GM21825 (cell line): ENCODE measurements around the gene PLEKHG5.

Experiments
- ATAC-seq: cut with Tn5 transposase; IDR thresholded peaks from one replicate; pipeline ENCODE4 v1.9.1; 2021; ENCODE audit warnings: mild to moderate bottlenecking, moderate library complexity; ENCODE audit not compliant: unreplicated experiment

The PLEKHG5 gene

DNA sequence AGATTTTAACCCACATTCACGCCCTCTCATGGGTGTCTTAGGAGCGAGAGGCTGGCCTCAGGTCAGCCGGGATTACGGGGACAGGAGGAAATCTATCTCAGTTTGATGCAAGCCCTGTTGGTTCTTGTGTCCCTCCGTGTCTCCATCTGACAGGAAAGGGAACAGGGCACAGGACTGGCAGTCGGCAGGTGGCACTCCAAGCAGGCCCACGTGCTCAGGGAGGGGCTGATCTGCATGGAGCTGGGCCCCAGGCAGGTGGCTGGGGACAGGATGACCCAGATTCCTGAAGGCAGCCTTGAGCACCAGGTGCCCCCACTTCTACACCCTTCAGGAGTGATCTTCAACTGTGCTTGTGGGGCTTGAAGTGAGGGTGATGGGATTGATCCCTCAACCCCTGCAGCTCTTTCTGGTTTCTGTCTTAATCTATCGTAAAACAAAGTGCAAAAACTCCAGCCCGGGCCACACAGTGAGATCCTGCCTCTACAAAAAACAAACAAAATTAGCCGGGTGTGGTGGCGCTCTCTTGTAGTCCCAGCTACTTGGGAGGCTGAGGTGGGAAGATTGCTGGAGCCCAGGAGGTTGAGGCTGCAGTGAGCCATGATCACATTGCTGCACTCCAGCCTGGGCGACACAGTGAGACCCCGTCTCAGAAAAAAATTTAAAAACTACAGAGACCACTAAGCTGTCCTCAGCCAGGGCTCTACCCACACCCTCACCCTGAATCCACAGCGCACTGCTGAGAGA, 8.3 kb downstream of the PLEKHG5 start:
- no peak for ATAC-seq

DNA sequence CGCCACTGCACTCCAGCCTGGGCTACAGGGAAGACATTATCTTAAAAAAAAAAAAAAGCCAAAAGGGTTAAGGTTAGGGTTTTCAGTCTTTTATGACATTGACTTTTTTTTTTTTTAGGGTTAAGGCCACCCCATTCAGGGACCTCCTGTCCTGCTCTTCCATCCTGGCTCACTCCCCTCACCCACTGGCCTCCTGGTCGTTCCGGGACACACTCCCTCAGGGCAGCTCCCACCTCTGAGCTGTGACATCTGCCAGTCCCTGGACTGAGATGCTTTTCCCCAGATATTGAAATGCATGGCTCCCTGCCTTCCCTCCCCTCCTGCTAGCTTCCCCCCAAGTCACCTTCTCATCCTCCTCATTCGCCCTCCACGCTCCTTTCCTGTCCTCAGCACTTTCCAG, 9.6 kb downstream of the PLEKHG5 start:
- ATAC-seq, result no peak

DNA sequence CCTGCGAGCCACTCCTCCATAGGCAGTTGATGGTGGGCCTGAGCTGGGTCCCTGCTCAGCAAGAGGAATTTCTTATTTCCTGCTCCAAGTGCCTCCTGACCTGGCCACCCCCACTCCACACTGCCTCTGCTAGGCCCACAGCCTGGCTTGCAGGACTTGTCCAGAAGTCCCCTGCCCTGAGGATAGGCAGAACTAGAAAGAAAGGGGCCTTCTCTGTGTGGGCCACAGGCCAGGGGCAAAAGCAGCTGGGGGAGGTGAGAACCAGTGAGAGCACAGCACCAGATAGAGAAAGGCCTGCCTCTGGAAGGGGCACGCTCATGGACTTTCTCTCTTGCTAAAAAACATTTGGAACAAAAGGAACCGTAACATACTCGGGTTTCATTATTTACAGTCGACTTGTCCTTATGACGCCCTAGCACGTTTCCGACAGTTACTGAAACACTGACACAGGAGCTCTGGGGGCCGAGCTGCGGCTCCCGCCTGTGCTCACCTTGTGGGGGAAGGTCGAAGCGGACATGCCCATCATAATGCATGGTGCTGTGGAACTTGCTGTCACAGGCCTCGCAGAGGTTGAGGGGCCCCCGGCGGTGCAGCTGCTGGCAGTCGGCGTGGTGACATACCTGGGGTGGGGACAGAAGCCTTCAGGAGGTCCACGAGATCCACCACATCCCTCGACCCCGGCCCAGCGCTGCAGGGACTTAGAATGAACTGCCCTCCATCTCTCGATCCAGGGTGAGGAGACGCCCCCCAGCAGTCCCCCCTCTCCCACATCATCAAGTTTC, 14.2 kb downstream of the PLEKHG5 start:
- ATAC-seq, result no peak

DNA sequence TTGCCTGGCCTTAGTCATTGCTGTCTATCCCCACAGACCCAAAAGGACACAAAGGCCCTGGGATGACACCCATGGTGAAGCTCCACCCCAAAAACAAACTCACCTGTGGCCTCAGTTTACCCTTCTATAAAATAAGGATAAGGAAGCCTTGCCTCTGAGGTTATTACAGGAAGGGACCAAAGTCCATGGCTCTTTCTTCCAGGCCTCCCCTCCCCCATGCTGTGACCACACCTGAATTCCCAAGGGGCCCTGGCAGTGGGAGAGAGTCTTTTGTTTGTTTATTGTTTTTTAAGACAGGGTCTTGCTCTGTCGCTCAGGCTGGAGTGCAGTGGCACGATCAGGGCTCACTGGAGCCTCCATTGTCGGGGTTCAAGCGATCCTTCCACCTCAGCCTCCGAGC, 15.0 kb downstream of the PLEKHG5 start:
- ATAC-seq, result no peak

DNA sequence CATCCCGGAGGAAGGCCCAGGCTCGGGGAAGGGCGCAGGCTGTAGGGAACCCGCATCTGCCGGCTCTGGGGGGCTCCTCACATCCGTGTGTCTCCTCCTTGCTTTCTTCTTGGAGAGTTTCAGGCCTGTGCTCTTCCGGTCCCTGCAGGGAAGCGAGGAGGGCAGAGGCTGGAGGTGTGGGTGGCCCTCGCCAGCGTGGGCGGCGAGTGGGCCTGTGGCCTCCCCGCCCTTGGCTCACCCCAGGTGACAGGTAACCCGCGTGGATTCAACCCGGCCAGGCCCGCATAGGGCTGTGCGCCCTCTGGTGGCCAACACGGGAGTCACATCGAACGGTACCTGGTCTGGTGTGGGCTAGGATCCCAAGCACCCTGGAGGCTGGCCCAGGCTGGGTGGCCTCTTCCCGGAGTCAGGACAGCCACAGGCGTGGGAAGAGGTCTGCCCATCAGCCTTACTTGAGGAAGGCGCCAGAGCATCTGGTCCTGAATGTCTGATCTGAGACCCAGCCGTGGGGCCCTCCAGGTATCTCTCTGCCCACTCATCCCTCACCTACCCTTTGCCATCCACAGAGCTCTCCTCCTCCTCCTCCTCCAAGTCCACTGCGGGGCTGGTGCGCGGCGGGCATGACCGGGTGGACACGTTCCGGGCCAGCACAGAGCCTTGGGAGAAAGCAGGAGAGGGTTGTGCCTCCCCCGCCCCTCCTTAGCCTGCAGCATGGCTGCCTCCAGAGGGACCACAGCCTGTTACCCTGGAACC, 15.9 kb downstream of the PLEKHG5 start:
- ATAC-seq, result no peak

DNA sequence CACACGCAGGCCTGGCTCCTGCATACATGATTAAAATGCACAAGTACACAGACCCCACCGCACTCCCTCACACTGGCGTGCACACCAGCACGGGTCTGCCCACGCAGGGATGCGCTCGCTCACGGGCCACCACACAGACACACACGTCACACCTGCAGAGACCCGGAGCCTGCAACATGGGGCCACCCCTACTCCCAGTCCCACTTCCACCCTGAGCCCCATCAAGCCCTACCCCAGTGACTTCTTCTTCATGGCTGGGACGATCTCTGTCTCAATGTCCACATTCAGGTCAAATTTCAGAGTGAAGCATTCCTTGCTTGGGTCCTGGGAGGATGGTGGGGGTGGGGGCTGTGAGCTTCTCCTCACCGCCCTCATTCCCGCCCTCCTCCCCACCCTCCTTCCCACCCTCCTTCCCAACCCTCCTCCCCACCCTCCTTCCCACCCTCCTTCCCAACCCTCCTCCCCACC, 16.6 kb downstream of the PLEKHG5 start:
- no peak for ATAC-seq

DNA sequence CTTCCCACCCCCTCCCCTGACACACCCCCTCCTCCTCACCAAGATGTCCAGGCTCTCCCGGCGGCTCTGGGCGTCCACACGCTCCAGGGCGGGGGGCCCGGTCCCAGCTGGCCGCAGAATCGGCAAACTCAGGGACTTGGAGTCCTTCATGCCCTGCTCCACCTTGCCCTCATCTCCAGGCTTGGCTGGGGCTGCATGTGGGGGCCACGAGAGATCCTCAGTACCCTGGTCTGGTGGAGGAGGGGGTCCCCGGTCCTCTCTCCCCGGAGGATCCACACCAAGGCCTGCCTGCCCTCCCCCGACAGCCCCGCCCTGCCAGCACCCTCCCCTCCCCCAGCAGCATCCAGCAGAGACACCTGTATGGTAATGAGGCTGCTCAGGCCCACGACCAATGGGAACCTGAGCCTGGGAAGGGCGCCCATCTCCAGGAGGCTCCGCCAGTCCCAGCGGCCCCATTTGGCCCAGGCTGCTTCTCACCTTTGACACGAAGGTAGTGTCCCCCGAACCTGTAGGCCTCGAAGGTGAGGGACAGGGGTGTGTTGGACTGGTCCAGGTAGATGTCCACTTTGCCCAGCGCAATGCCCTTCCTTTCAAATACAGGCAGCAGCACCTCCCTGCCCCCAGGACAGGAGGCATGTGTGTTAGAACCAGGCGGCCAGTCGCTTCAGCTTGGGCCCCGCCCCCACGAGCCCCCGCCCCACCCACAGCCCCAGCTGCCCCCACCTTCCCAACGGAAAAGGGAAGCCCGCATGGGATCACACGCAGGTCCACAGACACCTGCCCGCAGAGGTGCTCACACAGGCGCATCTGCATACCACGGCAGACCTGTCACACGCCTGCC, 17.3 kb downstream of the PLEKHG5 start:
- ATAC-seq, result no peak

DNA sequence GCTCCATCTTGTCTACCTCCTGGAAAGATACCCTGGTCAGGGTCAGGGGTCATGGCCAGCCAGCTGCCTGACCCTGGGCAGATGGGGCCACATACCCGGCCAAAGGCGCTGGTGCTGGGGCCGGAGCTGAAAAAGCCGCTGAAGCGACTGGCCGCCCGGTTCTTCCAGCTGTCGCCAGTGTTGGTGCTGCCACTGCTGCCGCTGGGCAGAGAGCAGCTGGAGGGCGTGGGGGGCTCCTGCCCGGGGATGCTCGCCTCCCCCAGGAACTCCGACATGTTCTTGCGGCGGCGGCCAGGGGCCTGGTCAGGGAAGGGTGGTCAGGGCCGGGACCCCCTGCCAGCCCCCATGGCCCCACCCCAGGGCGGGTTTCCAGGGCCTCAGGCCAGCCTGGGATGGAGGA, 18.3 kb downstream of the PLEKHG5 start:
- no peak for ATAC-seq

DNA sequence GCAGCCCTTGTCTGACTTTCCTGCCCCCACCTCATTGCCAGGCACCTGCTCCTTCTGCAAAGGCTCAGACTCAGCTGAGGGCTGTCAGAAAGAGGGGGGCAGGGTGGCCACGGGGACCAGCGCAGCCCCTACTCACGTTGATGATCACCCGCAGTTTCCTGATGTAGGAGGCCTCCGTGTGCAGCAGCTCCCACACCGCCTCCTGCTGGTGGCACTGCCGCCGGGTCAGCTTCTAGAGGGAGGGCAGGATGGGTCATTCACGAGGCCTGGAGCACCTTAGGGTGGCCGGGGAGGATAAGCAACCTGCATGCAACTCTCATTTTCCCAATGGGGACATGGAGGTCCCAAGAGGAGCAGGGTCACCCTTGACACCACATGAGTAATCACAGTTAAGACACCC, 19.1 kb downstream of the PLEKHG5 start:
- no peak for ATAC-seq

DNA sequence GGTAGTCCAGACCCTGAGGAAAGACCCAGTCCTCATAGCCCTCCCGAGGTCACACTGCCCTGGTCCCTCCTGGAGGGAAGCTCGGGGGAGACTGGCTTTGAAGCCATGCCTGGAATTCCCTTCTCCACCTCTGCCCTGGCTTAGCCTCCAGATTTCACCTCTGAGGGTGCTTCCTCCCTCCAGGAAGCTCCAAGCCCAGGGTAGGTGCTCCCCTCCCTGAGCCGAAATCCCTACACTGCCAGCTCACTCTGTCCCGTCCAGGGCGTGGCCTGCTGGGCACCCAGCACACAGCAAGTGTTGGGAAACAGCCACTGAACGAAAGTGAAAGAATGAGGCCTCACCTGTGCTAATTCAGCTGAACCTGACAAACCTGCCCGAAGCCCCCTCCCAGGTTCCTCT, 19.5 kb downstream of the PLEKHG5 start:
- no peak for ATAC-seq

DNA sequence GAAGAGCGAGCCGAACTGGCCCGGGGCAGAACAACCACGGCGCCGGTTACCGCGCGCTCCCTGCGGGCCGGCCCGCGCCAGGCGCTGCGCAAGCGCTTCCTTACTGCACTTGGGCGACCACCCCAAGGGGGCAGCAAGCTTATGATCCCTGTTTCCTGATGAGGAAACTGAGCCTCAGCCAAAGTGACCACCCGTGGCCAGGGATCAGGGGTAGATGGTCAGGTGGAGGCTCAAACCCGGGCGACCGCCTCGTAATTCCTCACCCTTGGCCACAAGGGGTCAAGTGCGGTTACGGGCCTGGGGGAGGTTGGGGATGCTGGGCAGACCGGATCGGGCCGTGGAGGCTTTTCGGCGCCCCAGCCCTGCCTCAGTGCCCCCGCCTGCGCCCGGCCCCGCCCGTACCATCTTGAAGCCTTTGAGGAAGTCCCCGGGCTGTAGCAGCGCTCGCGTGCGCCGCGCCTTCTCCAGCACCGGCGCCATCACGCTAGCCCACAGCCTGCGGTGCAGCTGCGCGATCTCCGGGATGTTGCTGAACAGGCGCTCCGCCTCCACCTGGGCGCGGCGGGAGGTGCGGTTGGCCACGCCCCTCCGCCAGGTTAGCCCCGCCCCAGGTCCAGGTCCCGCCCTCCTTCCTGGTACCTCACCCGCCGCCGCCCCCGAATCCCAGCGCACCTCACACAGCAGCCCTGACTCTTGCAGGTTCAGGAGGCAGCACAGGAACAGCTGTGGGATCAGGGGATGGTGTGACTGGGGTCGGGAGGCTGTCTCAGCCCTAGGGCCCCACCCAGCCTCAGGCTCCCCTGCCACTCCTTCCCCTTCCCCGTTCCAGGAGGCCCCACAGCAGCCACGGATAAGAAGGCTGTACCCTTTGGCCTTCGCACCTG, 20.1 kb downstream of the PLEKHG5 start:
- ATAC-seq, result no peak

DNA sequence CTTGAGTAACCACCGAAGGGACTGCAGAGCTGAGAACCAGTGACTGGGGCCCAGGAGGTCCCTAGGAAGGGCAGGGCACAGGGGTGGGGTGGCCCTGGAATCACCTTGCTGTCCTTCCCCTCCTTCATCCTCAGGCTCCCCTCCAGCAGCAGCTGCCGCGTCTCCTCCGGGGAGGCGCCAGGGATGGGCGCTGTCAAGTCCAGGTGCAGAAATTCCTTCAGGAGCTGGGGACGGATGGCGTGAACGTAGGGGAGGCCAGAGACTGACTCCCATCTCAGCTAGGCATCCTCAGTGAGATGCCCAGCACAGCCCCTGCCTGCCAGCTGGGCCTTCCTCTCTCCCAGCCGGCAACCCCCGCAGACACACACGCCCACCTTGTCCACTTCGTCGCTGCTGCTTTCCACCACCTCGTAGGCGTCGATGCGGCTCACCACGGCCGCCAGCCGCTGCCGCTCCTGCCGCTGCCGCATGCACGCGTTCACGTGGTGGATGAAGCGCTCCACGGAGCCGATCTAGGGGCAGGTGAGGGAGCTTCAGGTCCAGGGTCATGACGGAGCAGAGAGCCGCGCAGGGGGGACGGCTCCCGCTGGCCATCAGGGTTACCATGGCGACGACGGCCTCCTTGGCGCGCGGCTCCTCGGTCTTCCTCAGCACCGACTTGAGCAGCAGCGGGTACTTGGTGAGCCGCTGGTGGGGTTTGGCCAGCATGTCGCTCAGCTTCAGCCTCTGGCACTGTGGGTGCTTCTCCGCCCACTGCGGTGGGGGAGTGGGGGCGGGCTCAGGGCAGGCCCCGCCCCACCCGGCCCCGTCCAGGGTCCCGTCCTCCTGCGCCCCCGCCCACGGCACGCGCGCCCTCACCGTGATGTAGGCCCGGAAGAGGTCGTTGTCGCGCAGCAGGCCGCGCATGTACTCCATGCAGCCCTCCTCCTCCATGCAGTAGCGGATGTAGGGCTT, 21.1 kb downstream of the PLEKHG5 start:
- ATAC-seq, result no peak

DNA sequence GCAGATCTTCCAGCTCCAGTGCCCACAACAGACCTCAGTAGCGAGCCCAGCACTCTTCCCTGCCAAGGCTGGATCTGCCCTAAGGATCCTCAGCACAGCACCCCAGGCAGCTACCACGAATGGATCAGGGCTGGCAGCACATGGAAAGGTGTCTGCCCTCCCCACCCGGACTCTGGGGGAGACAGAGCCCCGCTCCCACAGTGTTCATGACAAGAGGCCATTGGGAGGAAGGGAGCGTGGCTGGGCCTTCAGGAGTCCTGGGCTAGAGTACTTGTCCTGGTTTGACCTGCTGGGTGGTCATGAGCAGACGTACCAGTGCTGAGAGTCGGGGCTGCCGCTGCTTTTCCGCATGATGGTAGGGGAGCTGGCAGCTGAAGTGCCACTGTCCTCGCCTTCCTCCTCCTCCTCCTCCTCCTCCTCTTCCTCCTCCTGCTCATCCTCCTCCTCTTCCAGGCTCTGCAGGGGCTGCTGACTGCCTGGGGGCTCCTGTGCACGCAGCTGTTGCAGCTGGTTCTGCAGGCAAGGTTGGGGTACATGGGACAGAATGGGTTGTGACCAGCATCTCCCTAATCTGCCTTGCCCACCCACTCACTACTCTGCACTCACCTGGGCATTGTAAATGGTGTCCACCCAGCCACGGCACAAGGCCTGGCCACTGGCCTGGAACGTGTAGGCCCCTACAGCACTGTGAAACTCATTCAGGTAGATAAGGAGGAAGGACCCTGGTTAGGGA, 22.6 kb downstream of the PLEKHG5 start:
- no peak for ATAC-seq

DNA sequence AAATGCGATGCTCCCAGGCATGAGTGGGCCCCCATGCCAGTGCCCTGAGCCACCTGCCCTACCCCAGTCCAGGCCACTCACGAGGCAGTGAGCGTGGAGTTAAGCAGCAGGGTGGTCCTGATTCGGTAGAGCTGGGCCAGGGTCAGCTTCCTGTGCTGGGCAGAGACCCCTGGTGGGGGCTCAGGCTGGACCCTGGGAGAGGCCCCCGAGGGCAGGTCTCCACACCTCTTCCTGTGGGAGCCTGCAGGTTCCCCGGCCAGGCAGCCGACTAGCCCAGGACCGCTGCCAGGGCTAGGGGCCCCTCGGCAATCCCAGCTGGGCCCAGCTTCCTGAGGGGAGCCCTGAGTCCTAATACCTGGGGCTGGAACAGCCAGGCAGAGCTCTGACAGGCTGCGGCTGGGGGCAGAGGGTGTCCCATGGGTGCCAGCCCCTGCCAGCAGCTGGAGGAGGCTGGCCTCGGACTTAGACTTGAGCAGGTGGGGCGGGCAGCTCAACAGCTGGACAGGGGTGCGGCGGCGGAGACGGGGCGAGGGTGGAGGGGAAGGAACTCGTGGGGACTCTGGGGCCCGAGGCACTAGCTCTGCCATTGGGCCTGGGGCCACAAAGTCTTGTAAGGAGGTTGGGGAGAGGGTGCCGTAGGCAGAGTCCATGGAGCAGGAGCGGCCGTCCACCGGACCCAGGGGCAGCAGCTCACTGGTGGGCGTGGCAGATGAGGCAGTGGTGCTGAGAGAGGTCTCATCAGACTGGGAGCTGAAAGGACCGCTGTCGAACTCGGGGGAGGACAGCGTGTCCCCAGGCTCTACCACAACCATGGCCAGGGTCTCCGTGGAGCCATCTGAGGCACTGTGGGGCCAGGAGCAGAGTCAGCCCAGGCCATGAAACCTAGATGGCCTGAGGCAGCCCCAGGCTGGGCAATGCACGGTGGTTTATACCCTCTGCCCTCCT, 23.5 kb downstream of the PLEKHG5 start:
- no peak for ATAC-seq

DNA sequence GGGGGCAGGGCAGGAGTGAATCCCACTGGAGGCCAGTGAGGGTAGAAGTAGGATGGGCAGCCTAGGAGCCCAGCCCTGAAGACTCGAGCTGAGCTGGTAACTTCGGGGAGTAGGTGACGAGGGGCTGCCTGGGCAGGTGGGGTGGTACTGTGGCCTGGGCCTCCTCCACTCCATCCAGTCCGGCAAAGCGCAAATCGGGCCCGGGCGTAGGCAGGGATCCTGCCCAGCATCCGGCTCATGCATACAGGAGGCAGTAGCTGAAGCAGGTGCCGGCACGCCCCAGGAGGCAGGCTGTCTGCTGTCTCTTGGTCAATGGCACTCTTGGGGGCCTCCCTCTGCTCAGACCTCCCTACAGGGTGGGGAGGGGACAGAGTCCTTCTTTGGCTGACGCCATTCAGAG, 24.2 kb downstream of the PLEKHG5 start:
- no peak for ATAC-seq

DNA sequence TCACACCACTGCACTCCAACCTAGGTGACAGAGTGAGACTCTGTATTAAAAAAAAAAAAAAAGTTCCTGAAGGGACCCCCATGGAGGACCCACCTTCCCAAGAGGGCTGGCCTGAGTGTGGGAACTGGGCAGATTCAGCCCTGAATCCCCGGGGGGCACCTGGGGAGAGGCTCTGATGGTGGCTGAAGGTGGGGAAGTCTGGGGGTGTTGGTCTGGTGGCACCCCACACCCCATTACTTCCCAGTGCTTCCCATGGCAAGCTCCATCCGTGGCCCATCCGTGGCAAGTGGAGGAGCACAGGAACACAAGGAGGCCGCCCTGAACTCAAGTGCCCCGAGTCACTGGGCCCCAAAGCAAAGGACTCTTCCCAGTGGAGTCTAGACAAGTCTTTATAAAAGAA, 24.7 kb downstream of the PLEKHG5 start:
- ATAC-seq, result no peak

DNA sequence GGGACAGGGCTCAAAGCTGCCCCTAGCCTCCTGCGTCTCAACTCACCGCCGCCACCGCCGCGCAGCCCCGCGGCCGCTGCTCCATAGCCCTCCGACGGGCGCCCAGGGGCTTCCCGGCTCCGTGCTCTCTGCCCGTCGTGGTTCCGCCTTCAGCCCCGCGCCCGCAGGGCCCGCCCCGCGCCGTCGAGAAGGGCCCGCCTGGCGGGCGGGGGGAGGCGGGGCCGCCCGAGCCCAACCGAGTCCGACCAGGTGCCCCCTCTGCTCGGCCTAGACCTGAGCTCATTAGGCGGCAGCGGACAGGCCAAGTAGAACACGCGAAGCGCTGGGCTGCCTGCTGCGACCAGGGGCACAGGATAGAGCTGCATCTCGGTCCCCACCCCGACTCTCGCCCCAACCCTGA, 25.4 kb downstream of the PLEKHG5 start, which contains the start of gene TNFRSF25:
TSS of gene TNFRSF25 (minus strand) at position 151 of the 400 bp plus-strand sequence. CDS start at position 85, 66 bp downstream.
- no peak for ATAC-seq
